ENCODE data around the gene ADAMTS3.

The ADAMTS3 gene

DNA sequence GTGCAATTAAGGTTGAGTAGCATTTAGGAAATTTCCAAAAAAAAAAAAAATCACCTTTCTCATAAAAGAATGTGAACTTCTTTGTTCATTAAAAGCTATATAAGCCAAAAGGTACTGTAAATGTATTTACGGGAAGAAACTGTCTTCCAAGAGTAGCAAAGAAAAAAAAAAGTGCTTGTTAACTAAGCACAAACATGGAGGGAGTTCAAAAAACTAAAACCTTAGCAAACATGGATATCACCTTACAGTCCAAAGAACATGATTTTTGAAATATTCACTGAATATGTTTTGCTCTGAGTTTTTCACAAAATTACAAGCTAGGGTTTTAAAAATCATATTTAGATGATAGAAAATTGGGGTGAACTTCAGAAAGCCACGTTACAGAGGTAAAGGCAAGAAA lies 217.5 kb downstream of the ADAMTS3 start:
- DNase-seq (ENCODE audit: low read depth in 1 of 2, low spot score in 1 of 2): no peak

GRCh38 chr4:72348701-72349100 lies 220.3 kb downstream of the ADAMTS3 start:
- no peak for DNase-seq (ENCODE audit: low read depth in 1 of 2, low spot score in 1 of 2)

DNA sequence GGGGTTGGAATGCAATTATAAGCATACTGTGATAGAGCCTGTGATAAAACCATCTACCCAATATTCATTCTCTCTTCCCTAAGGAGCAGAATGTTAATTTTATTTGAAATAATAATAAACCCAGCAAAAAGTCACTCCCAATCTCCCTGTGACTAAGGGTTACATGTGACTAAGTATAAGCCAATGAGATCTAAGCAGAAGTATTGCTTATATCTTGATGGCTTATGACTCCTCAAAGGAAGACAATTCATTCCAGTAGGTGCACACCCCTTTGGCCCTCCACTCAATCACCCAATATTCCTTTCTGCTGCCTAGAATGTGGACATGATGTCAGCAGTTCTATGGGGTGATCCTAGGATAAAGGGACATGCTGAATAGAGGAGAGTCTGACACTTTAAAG lies 224.6 kb downstream of the ADAMTS3 start:
- no peak for DNase-seq (ENCODE audit: low read depth in 1 of 2, low spot score in 1 of 2)

GRCh38 chr4:72341432-72341820 lies 227.6 kb downstream of the ADAMTS3 start:
- DNase-seq (ENCODE audit: low read depth in 1 of 2, low spot score in 1 of 2): no peak

- no peak for DNase-seq (ENCODE audit: low read depth in 1 of 2, low spot score in 1 of 2)
These were observed 228.1 kb downstream of the ADAMTS3 start for GRCh38 chr4:72340803-72341431.

GRCh38 chr4:72338060-72338459 lies 231.0 kb downstream of the ADAMTS3 start:
- DNase-seq (ENCODE audit: low read depth in 1 of 2, low spot score in 1 of 2): no peak

- no peak for DNase-seq (ENCODE audit: low read depth in 1 of 2, low spot score in 1 of 2)
These were observed 238.6 kb downstream of the ADAMTS3 start for GRCh38 chr4:72330381-72330780.

DNA sequence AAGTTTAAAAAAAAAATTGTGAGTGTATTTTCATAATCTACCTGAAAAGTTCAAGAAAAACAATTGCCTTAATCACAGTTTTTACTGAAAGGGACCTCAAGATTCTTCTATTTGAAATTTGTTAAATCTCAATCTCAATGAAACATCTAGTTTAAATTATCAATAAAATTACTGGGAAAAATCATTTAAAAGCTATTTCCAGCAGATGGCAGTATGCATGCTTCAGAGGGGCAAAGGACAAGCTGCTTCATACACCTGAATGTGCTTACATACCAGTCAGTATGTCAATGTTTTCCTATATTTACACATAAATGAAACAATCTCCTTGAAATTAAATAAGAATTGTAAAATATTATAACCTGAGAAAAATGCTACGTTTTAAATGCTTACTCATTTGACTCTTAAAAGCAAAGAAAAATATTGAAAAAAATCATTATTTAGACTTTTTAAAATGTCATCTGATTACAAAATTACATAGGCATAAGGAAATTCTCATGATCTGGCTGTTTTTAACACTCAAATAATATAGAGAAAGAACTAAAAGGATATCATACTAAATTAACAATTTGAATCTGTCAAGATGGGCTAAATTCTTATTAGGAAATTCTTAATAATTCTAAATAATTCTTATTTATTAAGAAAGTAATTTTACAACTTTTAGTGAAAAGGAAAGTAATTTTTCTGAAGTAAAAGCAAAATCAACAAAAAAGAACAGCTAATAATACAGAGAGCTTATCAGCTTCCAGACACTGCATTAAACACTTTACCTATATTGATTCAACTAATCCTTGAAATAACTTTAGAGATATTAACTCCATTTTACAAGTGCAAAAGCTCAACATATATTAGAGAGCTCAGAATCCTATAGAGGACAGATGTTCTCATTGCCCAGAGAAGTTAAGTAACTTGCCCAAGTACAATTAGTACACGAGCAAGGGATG lies 242.1 kb downstream of the ADAMTS3 start:
- peak in 1 of 2 donors; percentile 4 for DNase-seq (ENCODE audit: low read depth in 1 of 2, low spot score in 1 of 2)

DNA sequence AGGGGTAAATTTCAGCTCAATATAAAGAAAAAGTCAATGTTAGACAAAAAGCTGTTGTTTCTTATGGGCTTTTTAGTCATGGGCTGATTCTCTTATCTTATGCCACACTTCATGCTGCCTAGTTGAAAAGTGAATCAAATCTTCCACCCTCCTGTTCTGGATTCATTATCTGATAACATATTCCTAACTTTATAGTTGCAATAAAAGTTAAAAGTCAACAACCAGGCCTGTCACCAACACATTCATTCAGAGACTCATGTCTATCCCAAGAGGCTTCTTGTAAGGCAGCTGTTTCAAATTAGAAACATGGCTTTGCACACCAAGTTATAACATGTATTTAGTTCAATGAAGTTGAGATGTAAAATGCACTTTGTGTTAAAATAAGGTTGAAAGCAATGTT lies 243.8 kb downstream of the ADAMTS3 start:
- no peak for DNase-seq (ENCODE audit: low read depth in 1 of 2, low spot score in 1 of 2)

DNA sequence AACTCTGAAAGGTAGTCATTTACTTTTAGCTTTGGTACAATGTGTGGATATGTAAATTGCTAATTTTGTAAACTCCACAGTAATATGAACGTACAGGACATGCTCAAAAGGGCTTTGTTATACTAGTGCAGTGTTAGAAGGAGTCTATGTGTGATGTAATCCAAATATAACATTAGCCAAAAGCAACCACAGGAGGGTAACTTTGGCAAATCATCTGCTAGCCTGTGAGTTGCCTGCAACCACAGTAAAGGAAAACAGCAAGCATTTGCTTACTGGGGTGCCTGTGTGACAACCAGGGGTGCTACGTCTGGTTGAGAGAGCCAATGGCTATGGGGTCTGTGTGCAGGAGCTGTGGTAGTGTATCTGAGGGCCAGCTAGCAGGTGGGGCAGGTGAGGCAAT lies 245.8 kb downstream of the ADAMTS3 start:
- DNase-seq (ENCODE audit: low read depth in 1 of 2, low spot score in 1 of 2): no peak

GRCh38 chr4:72320223-72320948 lies 248.6 kb downstream of the ADAMTS3 start:
- DNase-seq (ENCODE audit: low read depth in 1 of 2, low spot score in 1 of 2): no peak

GRCh38 chr4:72319601-72320021 lies 249.4 kb downstream of the ADAMTS3 start:
- no peak for DNase-seq (ENCODE audit: low read depth in 1 of 2, low spot score in 1 of 2)

GRCh38 chr4:72318421-72319170 lies 250.4 kb downstream of the ADAMTS3 start:
- no peak for DNase-seq (ENCODE audit: low read depth in 1 of 2, low spot score in 1 of 2)

DNA sequence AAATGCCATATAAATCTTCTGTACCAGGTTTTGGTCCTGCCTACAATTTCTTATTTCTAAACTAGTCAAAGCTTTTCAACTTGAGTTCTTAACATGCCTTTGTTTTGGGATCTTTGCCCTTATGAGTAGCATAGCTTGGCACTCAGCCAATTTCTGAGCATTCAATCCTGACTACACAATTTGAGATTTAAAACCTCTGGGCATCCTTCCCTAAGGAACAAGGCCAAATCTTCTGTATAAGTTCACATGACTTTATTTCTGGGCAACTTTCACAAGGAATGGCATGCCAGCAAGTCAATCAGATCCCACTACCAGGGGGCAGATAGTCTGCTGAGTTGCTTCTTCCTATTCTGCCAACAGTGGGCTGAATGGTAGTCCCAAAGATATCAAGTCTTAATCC lies 254.2 kb downstream of the ADAMTS3 start:
- no peak for DNase-seq (ENCODE audit: low read depth in 1 of 2, low spot score in 1 of 2)

DNA sequence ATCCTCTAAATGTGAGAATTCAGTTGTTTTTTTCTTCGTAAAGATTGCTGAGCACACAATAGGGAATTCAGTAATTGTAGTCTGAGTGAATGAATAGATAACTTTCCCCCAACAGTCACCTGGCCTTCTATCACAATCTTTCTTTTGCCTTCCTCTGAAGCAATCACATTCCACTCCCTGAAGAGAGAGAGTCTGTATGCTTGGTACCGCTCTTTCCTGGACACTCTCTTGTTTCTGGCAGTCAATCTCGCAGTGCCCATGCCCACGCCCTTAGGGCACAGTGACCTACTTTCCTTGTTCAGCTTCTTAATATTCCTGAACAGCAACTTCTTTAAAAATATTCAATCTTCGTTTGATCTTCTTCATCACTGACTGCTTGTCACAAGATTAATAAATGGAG lies 255.9 kb downstream of the ADAMTS3 start:
- DNase-seq (ENCODE audit: low read depth in 1 of 2, low spot score in 1 of 2): no peak

DNA sequence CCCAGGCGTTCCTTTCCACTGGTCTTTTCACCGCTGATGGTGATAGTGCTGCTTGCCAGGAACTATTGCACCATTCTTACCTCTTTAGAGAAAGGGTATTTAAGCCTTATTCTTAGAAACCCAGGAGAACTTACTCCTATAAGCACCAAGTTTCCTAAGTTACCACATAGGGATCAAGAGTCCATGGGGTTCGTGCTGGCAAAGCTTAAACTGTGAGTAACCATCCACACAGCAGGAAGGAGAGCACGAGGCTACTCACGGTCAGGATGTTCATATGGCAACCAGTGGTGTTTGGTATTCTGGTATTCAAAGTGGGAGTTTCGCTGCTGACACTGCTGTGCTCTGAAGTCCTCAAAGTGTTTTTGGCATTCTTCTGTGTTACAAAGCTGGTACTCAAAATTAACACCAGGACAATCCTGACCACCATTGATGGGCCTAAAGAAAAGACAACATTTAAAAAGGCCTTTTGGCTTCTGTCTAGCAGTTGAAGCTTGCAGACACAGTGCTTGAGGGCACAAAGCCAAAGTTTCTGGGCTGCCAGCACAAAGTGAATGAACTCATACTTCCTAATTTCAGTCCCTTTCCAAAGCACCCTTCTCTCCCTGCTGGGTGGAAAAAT lies 256.9 kb downstream of the ADAMTS3 start:
- DNase-seq (ENCODE audit: low read depth in 1 of 2, low spot score in 1 of 2): no peak

DNA sequence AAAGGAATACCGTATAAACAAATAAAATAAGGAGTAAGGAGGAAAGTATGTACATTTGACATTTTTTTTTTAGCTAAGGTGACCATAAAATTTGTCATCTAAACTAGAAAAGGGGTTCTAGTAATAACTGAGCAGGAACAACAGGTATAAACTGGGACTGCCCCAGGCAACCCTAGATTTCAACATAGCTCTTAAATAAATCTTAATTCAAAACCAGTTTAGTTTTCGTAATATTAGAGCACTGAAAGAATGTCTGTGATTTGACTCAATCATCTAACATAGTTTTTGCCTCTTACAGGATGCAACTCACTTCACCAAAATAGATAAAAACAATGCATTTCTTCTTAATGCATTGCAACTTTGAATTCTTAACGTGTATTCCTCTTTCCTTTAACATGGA lies 257.7 kb downstream of the ADAMTS3 start:
- no peak for DNase-seq (ENCODE audit: low read depth in 1 of 2, low spot score in 1 of 2)

DNA sequence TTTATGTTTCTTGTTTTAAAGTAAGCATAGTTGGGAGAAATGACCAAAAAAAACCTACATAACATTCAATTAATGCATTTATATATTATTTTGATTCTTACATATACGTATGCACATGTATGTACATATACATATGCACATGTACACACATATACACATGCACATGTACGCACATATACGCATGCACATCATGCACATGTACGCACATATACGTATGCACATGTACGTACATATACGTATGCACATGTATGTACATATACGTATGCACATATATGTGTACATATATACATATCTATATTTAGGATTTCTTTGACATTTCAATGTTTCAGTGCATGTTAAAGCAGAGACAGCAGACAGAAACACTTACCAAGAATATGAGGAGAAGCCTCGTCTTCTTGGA lies 263.4 kb downstream of the ADAMTS3 start:
- DNase-seq (ENCODE audit: low read depth in 1 of 2, low spot score in 1 of 2): no peak

- no peak for DNase-seq (ENCODE audit: low read depth in 1 of 2, low spot score in 1 of 2)
These were observed 263.9 kb downstream of the ADAMTS3 start for GRCh38 chr4:72305080-72305479.

DNA sequence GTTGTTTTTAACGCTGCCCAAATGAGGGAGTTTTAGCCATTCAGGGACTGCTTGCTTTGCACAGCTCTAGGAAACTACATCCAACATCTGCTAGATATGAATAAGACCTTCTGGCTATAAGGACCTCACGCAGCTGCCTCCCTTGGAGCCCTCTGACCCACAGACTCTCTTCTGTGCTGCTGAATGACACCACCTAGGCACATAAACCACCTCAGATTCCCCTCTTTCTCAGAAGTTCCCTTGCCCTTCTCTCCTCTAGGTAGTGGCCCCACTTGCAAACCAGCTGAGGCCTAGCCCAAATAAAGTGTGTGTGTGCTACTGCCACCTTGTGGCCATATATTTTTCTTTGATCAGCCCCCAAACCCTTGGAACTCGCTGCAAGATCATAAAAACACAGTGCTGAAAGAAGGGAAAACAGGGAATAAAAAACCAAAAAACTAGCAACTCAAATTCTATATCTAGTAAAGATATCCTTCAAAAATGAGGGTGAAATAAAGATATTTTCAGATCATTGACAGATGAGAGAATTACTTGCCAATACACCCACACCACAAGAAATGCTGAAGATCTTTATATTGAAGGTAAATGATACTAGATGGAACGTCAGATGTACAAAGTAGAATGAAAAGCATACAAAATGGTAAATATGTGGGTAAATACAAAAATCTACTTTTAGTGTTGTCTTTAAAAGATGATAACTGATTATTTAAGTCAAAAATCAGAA lies 265.9 kb downstream of the ADAMTS3 start:
- peak in 1 of 2 donors; percentile 15 for DNase-seq (ENCODE audit: low read depth in 1 of 2, low spot score in 1 of 2)

Measured in activated CD4-positive, alpha-beta T cell treated with anti-CD3 and anti-CD28 coated beads, Interleukin-2, amount 50 U/mL, for 24 hours (primary cell).